ENCODE data around the gene KCNH6.

GRCh38 chr17:63490858-63491400, 32.2 kb upstream of the KCNH6 start:
- no peak for TF ChIP-seq ZNF558 (tag by site-specific recombination; IDR thresholded peaks at IDR 0.05)
- TF ChIP-seq CTCF (tag by site-specific recombination; IDR thresholded peaks at IDR 0.05) = no peak
- TF ChIP-seq REST (tag by site-specific recombination; IDR thresholded peaks at IDR 0.05) = no peak
- TF ChIP-seq AEBP2 (tag by site-specific recombination; IDR thresholded peaks at IDR 0.05; ENCODE audit: borderline replicate concordance) = no peak
- TF ChIP-seq KLF16 (tag by site-specific recombination; IDR thresholded peaks at IDR 0.05) = no peak
- TF ChIP-seq ZNF48 (tag by site-specific recombination; IDR thresholded peaks at IDR 0.05) = no peak
- no peak for TF ChIP-seq ZBTB44 (tag by site-specific recombination; IDR thresholded peaks at IDR 0.05)
- no peak for TF ChIP-seq ZBTB8A (tag by site-specific recombination; IDR thresholded peaks at IDR 0.05)
- no peak for TF ChIP-seq HOXD13 (CRISPR knock-in tag; IDR thresholded peaks at IDR 0.05; ENCODE audit: borderline replicate concordance)
- TF ChIP-seq ZBTB7A (tag by site-specific recombination; IDR thresholded peaks at IDR 0.05; ENCODE audit: low read depth) = no peak
- TF ChIP-seq ZNF560 (tag by site-specific recombination; IDR thresholded peaks at IDR 0.05; ENCODE audit: borderline replicate concordance) = no peak
- no peak for TF ChIP-seq PBX3 (CRISPR knock-in tag; IDR thresholded peaks at IDR 0.05)
- no peak for TF ChIP-seq TCF7L2 (IDR thresholded peaks at IDR 0.05; ENCODE audit: borderline replicate concordance, low read depth, low read length)
